Stimulated activated CD8-positive, alpha-beta memory T cell treated with anti-CD3 and anti-CD28 coated beads, Interleukin-7, amount 100 ng/mL, for 24 hours (primary cell): Measurements from ENCODE around the gene CDK5RAP3.
"Not testable (repeated sequence)": the region's sequence is repeated elsewhere in the genome, so short reads cannot be mapped to it uniquely, and the experiment has no call there.

Source experiments
- DNase-seq: peaks from one replicate; pipeline ENCODE4 v3.0.0-alpha.2; 2020; ENCODE audit warnings: low read depth

Gene CDK5RAP3

GRCh38 chr17:47970725-47971499 lies at the start of gene CDK5RAP3:
TSS of gene CDK5RAP3 (plus strand) at chr17:47971113. CDS start at chr17:47971147, 34 bp downstream.
- DNase-seq: peak; percentile 99

GRCh38 chr17:47924785-47925677 lies 45.9 kb upstream of the CDK5RAP3 start:
- DNase-seq: no peak

GRCh38 chr17:47925678-47925988 lies 45.3 kb upstream of the CDK5RAP3 start:
- DNase-seq: no peak

- no peak for DNase-seq
Observed at GRCh38 chr17:47927821-47928400, 43.0 kb upstream of the CDK5RAP3 start.

GRCh38 chr17:47928415-47928814 lies 42.5 kb upstream of the CDK5RAP3 start:
- DNase-seq: no peak

GRCh38 chr17:47929218-47930000 lies 41.5 kb upstream of the CDK5RAP3 start:
- DNase-seq: no peak

- DNase-seq: no peak
Observed at GRCh38 chr17:47931848-47932247, 39.1 kb upstream of the CDK5RAP3 start.

- no peak for DNase-seq
Observed at GRCh38 chr17:47934856-47935255, 36.1 kb upstream of the CDK5RAP3 start.

- not testable (repeated sequence) for DNase-seq
Observed at GRCh38 chr17:47935468-47935867, 35.4 kb upstream of the CDK5RAP3 start.

GRCh38 chr17:47935961-47936360 lies 35.0 kb upstream of the CDK5RAP3 start:
- no peak for DNase-seq

- no peak for DNase-seq
Observed at GRCh38 chr17:47937941-47938340, 33.0 kb upstream of the CDK5RAP3 start.

GRCh38 chr17:47941246-47942095 lies 29.4 kb upstream of the CDK5RAP3 start, which contains the start of gene PNPO:
TSS of gene PNPO (plus strand) at chr17:47941571. CDS start at chr17:47941676, 105 bp downstream.
- DNase-seq: peak; percentile 90

GRCh38 chr17:47942096-47942510 lies 28.8 kb upstream of the CDK5RAP3 start:
- DNase-seq: no peak

GRCh38 chr17:47942568-47942967 lies 28.3 kb upstream of the CDK5RAP3 start:
- DNase-seq: no peak

GRCh38 chr17:47945080-47945479 lies 25.8 kb upstream of the CDK5RAP3 start:
- no peak for DNase-seq

GRCh38 chr17:47945529-47946508 lies 25.1 kb upstream of the CDK5RAP3 start:
- DNase-seq: no peak

- no peak for DNase-seq
Observed at GRCh38 chr17:47946516-47946915, 24.4 kb upstream of the CDK5RAP3 start.

- peak; percentile 54 for DNase-seq
Observed at GRCh38 chr17:47946929-47947397, 23.9 kb upstream of the CDK5RAP3 start.

GRCh38 chr17:47948706-47949196 lies 22.2 kb upstream of the CDK5RAP3 start:
- DNase-seq: no peak
